ENCODE measurements around the gene ROBO1. TPM values are rescaled to one million over a fixed set of nuclear protein-coding genes. Genes with fewer than 3 reads are reported as not detected.

The ROBO1 gene
- total RNA-seq, 1 donor from 2014 or later: 73.8 TPM

DNA sequence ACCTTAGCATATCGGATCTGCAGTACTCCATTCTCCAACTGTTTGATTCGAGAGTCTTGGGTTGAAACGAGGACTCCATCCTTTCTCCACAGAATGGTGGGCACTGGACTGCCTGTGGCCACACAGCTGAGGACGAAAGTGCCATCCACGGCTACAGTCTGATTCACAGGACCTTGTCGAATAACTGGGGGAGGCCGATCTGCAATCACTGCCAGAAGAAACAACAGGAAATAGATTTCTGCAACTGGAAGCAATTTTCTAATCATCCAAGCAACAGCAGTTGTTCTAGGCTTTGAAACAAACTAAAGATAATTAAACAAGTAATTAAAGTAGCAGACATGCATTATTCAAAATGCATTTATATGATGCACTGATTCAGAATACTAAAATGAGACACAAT is 1097.7 kb downstream of the ROBO1 start:
- Mint-ChIP-seq H3K9me3 (ENCODE audit: unreplicated experiment) (no peaks in the 10 kb centered on the region), H3K27ac (ENCODE audit: unreplicated experiment) (no peak overlapping the region), H3K4me3 (ENCODE audit: unreplicated experiment) (no peak overlapping the region), H3K36me3 (ENCODE audit: unreplicated experiment) (peaks cover 13% of the 10 kb centered on the region), H3K27me3 (ENCODE audit: unreplicated experiment) (no peaks in the 10 kb centered on the region), H3K4me1 (ENCODE audit: unreplicated experiment) (peaks cover 19% of the 10 kb centered on the region)
- no peak for TF ChIP-seq CTCF (IDR thresholded peaks at IDR 0.05)
- DNase-seq (ENCODE audit: extremely low spot score, unreplicated experiment): no peak

GRCh38 chr3:78668302-78668701 is 1099.5 kb downstream of the ROBO1 start:
- no peak for TF ChIP-seq CTCF (IDR thresholded peaks at IDR 0.05)
- H3K4me3 Mint-ChIP-seq (ENCODE audit: unreplicated experiment): no peak overlapping the region
- no peaks in the 10 kb centered on the region for H3K9me3 Mint-ChIP-seq (ENCODE audit: unreplicated experiment)
- no peak for DNase-seq (ENCODE audit: extremely low spot score, unreplicated experiment)
- H3K27ac Mint-ChIP-seq (ENCODE audit: unreplicated experiment): no peak overlapping the region
- H3K36me3 Mint-ChIP-seq (ENCODE audit: unreplicated experiment): peaks cover 13% of the 10 kb centered on the region
- H3K4me1 Mint-ChIP-seq (ENCODE audit: unreplicated experiment): peaks cover 19% of the 10 kb centered on the region
- H3K27me3 Mint-ChIP-seq (ENCODE audit: unreplicated experiment): no peaks in the 10 kb centered on the region

DNA sequence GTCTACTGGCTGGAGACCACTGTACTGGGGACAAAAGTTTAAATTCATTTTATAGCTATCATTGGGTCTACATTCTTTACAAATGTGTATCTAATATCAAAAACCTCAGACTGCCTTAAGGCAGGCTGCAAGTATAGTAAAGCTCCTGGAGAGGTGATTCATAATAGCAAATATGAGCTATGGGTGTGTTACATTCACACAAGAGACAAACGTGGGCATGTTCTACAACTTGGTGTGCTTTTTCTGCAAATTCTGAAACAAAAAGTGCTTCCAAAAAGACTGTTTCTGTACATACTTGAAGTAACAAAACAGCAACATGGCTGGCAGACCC is 1101.4 kb downstream of the ROBO1 start:
- DNase-seq (ENCODE audit: extremely low spot score, unreplicated experiment): no peak
- Mint-ChIP-seq H3K9me3 (ENCODE audit: unreplicated experiment) (no peaks in the 10 kb centered on the region), H3K4me3 (ENCODE audit: unreplicated experiment) (no peak overlapping the region), H3K36me3 (ENCODE audit: unreplicated experiment) (peaks cover 10% of the 10 kb centered on the region), H3K4me1 (ENCODE audit: unreplicated experiment) (peaks cover 19% of the 10 kb centered on the region), H3K27me3 (ENCODE audit: unreplicated experiment) (no peaks in the 10 kb centered on the region), H3K27ac (ENCODE audit: unreplicated experiment) (peak overlapping the region; percentile 63)
- TF ChIP-seq CTCF (IDR thresholded peaks at IDR 0.05): no peak

GRCh38 chr3:78665776-78666469 is 1101.9 kb downstream of the ROBO1 start:
- peak overlapping the region; percentile 63 for H3K27ac Mint-ChIP-seq (ENCODE audit: unreplicated experiment)
- H3K27me3 Mint-ChIP-seq (ENCODE audit: unreplicated experiment): no peaks in the 10 kb centered on the region
- H3K4me3 Mint-ChIP-seq (ENCODE audit: unreplicated experiment): no peak overlapping the region
- H3K4me1 Mint-ChIP-seq (ENCODE audit: unreplicated experiment): peaks cover 19% of the 10 kb centered on the region
- peaks cover 7% of the 10 kb centered on the region for H3K36me3 Mint-ChIP-seq (ENCODE audit: unreplicated experiment)
- no peak for TF ChIP-seq CTCF (IDR thresholded peaks at IDR 0.05)
- DNase-seq (ENCODE audit: extremely low spot score, unreplicated experiment): no peak
- H3K9me3 Mint-ChIP-seq (ENCODE audit: unreplicated experiment): no peaks in the 10 kb centered on the region

DNA sequence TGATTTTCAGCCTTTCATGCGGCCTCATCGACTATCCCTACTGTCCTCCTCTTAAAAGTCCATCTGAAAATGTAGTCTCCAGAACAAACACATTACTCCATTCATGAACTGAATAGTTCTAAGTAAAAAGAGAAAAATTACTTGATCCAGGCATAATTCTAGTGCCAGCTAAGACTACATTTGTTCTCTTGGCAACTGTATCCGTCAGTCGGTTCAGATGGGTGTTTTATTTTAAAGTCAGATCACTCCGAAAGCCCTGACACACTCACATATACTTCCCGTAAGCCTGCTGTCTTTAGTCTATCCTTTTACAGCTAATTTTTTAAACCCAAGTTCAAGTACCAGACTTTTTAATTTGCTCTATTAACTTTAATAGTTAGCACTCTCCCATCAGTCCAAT is 1102.7 kb downstream of the ROBO1 start:
- H3K27me3 Mint-ChIP-seq (ENCODE audit: unreplicated experiment): no peaks in the 10 kb centered on the region
- DNase-seq (ENCODE audit: extremely low spot score, unreplicated experiment): no peak
- H3K4me1 Mint-ChIP-seq (ENCODE audit: unreplicated experiment): peaks cover 16% of the 10 kb centered on the region
- no peak for TF ChIP-seq CTCF (IDR thresholded peaks at IDR 0.05)
- H3K27ac Mint-ChIP-seq (ENCODE audit: unreplicated experiment): no peak overlapping the region
- no peaks in the 10 kb centered on the region for H3K9me3 Mint-ChIP-seq (ENCODE audit: unreplicated experiment)
- no peak overlapping the region for H3K4me3 Mint-ChIP-seq (ENCODE audit: unreplicated experiment)
- H3K36me3 Mint-ChIP-seq (ENCODE audit: unreplicated experiment): peaks cover 7% of the 10 kb centered on the region

All from osteocyte (in vitro differentiated cells).